HS-5 (cell line): ENCODE results near the gene SLFN12L.
"Not testable (repeated sequence)": the region's sequence is repeated elsewhere in the genome, so short reads cannot be mapped to it uniquely, and the experiment has no call there.

Experiments used
- DNase-seq: peaks from one replicate; pipeline ENCODE4 v3.0.0-alpha.2; 2012; ENCODE audit warnings: low read depth

Gene SLFN12L

GRCh38 chr17:35496451-35497290 lies 40.8 kb downstream of the SLFN12L start:
- DNase-seq, result no peak

DNA sequence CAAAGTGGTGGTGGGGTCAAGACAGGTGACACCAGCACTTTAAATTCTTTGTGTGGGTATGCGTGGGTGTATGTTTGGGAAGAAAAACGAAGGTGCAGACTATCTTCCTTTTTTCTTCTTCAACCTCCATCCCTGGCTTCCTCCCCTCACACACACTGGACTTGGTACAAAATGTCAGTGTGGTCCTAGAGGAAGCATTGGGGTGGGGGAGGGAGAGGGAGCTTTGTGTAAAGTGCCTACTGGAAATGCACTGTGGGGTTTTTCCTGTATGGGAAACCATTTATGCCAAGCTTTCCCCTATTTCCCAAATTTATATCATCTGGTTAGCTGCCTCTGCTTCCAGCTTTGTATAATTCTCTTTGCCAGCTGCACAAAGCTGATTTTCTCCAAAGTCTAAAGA lies 44.4 kb downstream of the SLFN12L start:
- DNase-seq, result no peak

- DNase-seq, result no peak
These were observed 46.1 kb downstream of the SLFN12L start for GRCh38 chr17:35491417-35491816.

GRCh38 chr17:35489944-35490343 lies 47.5 kb downstream of the SLFN12L start:
- no peak for DNase-seq

DNA sequence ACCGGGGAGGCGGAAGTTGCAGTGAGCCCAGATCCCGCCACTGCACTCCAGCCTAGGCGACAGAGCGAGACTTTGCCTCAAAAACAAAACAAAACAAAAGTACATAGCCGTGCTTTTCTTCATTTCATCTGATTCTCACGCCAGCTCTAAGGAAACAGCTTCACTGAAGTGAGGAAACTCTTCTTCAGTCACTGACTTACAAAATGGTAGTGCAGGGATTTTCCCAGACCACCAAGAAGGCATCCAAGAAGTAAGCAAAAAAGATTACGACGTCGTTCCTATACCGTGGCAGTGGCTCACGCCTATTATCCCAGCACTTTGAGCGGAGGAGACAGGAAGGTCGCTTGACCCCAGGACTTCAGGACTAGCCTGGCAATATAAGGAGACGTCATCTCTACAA lies 48.5 kb downstream of the SLFN12L start:
- DNase-seq, result no peak

DNA sequence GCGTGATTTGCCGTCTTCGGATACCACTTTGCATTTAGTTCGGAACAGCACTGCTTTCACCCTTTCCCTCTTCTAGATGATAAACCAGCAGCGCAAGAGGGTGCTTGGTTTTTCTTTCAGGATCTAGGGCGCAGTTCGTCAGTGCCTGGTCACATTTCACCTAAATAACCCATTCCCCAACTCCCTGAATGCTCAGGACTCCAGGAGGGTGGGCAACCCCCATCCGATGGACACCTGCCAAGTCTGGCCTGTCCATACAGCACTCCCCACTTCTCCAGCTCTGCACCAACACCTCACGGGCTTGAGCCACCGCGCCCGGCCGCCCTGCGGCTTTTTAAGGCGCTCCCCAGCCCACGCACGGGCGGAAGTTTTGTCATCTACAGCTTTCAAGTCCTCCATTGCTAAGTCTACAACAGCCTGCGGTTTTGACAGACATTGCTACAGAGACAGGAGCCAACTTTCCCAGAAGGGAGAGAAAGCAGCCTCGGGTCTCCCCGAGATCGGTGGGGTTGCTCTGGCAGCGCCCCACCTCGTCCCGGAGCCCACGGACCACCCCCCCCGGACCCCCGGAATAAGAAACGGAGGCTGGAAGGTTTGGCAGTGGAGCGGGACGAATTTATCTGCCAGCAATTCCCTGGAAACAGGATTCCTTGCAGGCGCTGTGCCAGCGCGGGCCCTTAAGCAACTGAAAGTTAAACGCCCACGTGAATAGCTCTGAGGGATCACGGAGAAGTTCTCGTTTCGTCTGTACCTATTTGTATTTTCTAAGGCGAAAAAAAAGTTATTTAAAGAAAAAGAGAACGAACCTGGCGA lies 50.4 kb downstream of the SLFN12L start:
- peak; percentile 5 for DNase-seq

DNA sequence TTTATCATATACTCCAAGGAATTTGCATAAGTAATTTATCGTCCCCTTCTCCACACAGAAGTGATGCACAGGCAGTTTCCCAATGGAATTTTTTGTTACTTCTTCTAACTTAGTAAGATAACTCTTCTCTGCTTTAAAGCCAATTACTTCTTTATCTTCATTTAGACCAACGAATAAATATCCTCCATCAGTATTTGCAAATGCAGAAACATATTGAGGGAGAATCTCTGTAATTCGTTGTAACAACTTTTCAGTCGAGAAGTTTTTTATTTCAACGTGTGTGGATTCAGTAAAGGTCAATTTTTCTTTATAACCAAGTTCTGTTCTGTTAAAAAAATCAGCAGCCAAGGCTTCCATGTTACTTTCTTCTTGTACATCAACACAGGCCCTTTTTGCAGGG lies 58.2 kb downstream of the SLFN12L start:
- no peak for DNase-seq

DNA sequence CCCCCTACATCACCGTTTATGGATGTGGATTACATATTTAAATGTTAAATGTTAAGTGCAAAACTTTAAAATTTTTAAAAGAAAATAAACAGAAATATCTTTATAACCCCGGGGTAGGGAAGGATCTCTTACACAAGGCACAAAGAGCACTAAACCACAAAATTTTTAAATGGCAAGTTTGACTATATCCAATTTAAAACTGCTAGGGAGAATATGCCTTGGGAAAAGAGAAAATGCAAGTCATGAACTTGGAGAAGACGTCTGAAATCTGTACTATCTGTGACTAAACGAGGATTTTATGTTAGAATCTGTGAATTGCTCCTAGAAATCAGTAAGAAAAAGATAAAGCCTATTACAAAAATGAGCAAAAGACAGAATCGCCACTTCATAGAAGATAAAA lies 60.2 kb downstream of the SLFN12L start:
- no peak for DNase-seq

DNA sequence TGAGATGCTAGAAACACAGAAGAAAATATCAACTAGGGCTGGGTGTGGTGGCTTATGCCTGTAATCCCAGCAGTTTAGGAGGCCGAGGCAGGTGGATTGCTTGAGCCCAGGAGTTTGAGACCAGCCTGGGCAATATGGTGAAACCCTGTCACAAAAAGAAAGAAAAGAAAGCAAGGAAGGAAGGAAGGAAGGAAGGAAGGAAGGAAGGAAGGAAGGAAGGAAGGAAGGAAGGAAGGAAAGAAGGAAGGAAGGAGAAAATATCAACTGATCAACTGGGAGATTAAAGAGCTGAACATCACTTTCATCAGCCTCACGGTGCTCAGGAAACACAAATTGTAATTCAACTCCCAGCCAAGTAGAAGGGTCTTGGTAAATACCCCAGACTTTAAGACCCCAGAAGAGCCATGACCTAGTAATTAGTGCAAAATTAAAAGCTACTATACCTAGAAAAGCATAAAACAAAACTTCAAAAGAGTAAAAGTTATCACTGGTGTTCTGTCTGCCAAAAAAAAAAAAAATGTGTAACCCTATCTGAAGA lies 61.1 kb downstream of the SLFN12L start:
- no peak for DNase-seq

GRCh38 chr17:35468475-35468874 lies 69.0 kb downstream of the SLFN12L start:
- DNase-seq, result no peak

- no peak for DNase-seq
These were observed 69.7 kb downstream of the SLFN12L start for GRCh38 chr17:35467824-35468223.

- no peak for DNase-seq
These were observed 77.1 kb downstream of the SLFN12L start for GRCh38 chr17:35460354-35460851.

- not testable (repeated sequence) for DNase-seq
These were observed 83.4 kb downstream of the SLFN12L start for GRCh38 chr17:35454035-35454434.

DNA sequence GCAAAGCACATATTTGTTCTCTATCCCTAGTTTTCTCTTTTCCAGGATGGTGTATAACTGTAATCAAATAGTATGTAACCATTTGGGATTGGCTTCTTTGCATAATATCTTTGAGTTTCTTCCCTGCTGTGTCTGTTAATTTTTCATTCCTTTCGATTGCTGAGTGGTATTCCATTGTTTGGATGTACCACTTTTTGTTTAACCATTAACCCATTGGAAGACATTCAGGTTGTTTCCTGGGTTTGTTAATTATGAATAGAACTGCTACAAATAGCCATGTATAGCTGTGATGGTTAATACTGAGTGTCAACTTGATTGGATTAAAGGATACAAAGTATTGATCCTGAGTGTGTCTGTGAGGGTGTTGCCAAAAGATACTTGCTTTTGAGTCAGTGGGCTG lies 84.3 kb downstream of the SLFN12L start:
- no peak for DNase-seq

- DNase-seq, result no peak
These were observed 88.0 kb downstream of the SLFN12L start for GRCh38 chr17:35449371-35449931.

- DNase-seq, result no peak
These were observed 88.6 kb downstream of the SLFN12L start for GRCh38 chr17:35448899-35449227.

DNA sequence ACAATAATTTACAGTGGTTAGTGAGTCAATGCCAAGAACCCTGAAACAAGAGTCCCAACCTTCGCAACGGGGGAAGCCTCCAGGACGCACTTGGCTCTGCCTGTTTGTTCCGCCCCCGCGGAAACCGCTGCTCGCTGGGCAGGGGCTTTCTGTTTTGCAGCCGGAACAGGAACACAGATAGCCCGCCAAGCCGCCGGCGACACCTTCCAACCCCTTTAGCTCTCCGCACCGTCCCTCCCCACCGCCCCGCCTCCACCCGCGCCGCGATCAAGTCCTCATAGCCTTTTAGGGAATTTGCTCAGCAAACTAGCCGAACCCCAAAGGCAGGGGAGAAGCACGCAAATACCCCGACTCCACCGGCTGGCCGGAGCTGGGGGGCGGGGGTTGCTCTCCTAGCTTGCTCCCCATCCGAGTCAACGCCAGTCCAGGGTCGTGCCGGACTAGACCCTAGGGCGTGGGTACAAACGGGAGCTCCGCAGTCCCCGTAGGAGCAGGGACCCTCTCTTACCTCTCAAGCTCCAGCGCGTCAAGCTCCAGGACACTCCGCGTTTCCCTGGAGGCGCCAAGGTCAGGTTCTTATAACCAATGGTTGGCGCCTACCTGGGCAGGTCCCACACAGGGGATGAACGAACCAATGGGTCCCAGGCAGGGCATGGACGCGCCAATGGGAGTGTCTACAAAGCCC lies 89.1 kb downstream of the SLFN12L start, which contains the start of gene SLFN13:
TSS of gene SLFN13 (minus strand) at position 553 of the 685 bp plus-strand sequence. CDS start 3,086 bp downstream, outside the sequence.
- peak; percentile 47 for DNase-seq

DNA sequence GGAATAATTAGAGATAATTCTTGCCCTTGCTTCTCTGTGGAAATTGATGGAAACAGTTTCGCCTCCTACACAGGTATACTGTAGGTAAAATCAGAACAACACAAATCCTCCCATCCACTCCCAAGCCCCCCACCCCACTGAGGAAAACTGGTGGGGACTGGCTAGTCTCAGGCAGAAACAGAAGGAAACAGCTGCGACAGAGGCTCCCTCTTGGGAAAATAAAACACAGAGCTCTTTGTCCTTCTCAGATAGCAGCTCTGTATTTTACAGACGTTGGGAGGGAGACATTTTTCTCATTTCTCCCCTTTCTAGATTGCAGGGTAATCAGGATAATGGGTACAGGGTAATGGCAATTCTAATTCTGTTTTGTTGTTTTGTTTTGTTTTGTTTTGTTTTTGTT lies 90.0 kb downstream of the SLFN12L start:
- DNase-seq, result no peak

- no peak for DNase-seq
These were observed 99.0 kb downstream of the SLFN12L start for GRCh38 chr17:35438433-35438832.

DNA sequence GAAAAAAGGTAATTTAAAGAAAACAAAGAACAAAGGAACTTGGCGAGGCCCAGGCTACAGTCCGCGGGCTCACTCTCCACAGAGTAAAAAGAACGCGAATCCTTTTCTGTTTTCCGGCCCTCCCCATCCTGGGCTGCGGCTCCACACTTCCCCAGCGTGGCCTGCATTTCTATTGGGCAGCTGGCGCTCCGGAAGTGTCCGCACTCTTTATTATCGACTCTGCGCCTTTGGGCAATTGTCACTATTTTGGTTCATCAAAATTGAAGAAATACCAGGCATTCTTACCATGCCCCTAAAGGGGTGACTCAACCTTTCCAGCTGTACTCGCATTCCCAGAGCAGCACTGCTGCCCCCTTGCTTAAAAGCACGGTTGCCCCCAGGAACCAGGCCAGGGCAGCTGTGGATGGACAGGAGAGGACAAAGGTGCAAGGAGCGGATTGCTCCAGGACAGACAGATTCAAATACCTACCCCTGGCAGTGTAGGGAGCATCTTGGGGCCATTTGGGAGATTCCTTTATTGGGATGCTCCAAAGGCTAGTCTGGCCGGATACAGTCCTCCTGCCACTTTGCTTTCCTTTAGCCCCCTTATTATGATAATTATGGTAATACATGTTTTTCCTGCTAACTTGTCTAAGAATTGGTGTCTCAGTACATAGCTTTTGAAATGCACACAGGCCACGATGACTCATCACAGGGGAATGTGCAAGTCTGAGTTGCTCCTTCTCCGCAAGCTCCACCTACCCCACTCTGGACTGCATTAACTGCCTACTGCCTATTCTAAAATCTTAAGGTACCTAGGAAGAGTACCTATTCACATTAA lies 104.2 kb downstream of the SLFN12L start:
- DNase-seq, result peak; percentile 96
